Activated CD4-positive, alpha-beta memory T cell treated with anti-CD3 and anti-CD28 coated beads, Interleukin-2, amount 10 ng/mL, durations not matched to agents 7 days and 5 days (primary cell): ENCODE results near the gene GNE. TPM values are rescaled to one million over a fixed set of nuclear protein-coding genes. Genes with fewer than 3 reads are reported as not detected.

Source experiments
- total RNA-seq, 2 experiments: library from RNA; stranded (reverse); gene quantifications; one replicate each; pipeline ENCODE4 v1.2.3, GENCODE V29; 2021

Gene GNE
- total RNA-seq, 2 experiments from 2014 or later: 22.0 to 23.0 TPM

Other genes with a start within 250 kb of the GNE start
- gene RECK, start 221.5 kb downstream of the GNE start, total RNA-seq: 1 to 10 TPM; 7.4 to 8.1 TPM
- gene GLIPR2, start 121.7 kb downstream of the GNE start, total RNA-seq: 10 to 100 TPM; 45.3 to 48.0 TPM
- gene CCIN, start 89.1 kb downstream of the GNE start, total RNA-seq: under 1 TPM in 1 of 2 experiments, not detected in 1; 0.13 TPM
- gene CLTA, start 67.5 kb downstream of the GNE start, total RNA-seq: 100 to 1,000 TPM; 150 to 151 TPM
- gene RNF38, start 141.8 kb upstream of the GNE start, total RNA-seq: 10 to 100 TPM; 42.1 to 44.4 TPM